Transverse colon (tissue), 4 donors: ENCODE results near the gene NANS. TPM values are rescaled to one million over a fixed set of nuclear protein-coding genes. Genes with fewer than 3 reads are reported as not detected.

Experiments
- DNase-seq: peaks from one replicate; pipeline ENCODE4 v3.0.0-alpha.2; 2019
- H3K27ac ChIP-seq, 4 donors: fragments of 200-600 bp; sonication (generic); 2 replicates each; pipeline ENCODE4 v1.5.1; 2016 to 2018; ENCODE audit warnings: inconsistent platforms in 4 of 4
- H3K27me3 ChIP-seq: fragments of 200-600 bp; sonication (generic); 2 replicates; pipeline ENCODE4 v1.5.1; 2017; ENCODE audit warnings: inconsistent platforms
- H3K36me3 ChIP-seq, 4 donors: fragments of 200-600 bp; sonication (generic); 2 replicates each; pipeline ENCODE4 v1.5.1; 2017 to 2019; ENCODE audit warnings: inconsistent platforms in 4 of 4
- H3K4me1 ChIP-seq, 4 donors: fragments of 200-600 bp; sonication (generic); 2 replicates each; pipeline ENCODE4 v1.5.1; 2017 to 2020; ENCODE audit warnings: inconsistent platforms in 4 of 4
- H3K4me3 ChIP-seq, 4 donors: fragments of 200-600 bp; sonication (generic); 1 replicate in 1 of 4; 2 replicates in 3 of 4; pipeline versions ENCODE4 v1.5.1 to v1.6.1; 2017 to 2019; ENCODE audit warnings: inconsistent platforms in 4 of 4
- H3K9me3 ChIP-seq, 2 donors: fragments of 200-600 bp; sonication (generic); 2 replicates each; pipeline ENCODE4 v1.5.1; 2017 to 2019; ENCODE audit warnings: inconsistent platforms in 2 of 2
- EP300 ChIP-seq: sonication (generic); formaldehyde crosslinking; IDR thresholded peaks from one replicate; pipeline ENCODE4 v1.6.1; 2017; ENCODE audit warnings: antibody characterized with exemption, low read depth
- POLR2A ChIP-seq: fragments of 450-650 bp; IDR thresholded peaks from one replicate; pipeline ENCODE4 v1.6.1; 2016; ENCODE audit warnings: antibody characterized with exemption, mild to moderate bottlenecking, moderate library complexity
- POLR2AphosphoS5 ChIP-seq, 3 donors: sonication (generic); formaldehyde crosslinking; IDR thresholded peaks; one replicate each; pipeline ENCODE4 v1.6.1; 2016; ENCODE audit warnings: antibody characterized with exemption in 3 of 3
- WGBS, 2 donors: methylation state at CpG; one replicate each; pipeline ENCODE4 v1.1.5; 2018; ENCODE audit warnings: low coverage in 1 of 2; 5-methylcytosine and 5-hydroxymethylcytosine counted together
- in situ Hi-C, 4 donors: fragments of 200-750 bp; cut with MboI; loops; one replicate each; pipeline versions ENCODE4 v1.15.0 to v1.15.1; 2017; ENCODE audit warnings: low sequenced_read_pairs in 3 of 4, low pct_ligation_motif_present in 1 of 4, low pct_unique_long_range_greater_than_20kb in 1 of 4
- intact Hi-C: fragments of 100-400 bp; cut with DNase I; formaldehyde crosslinking; loops from one replicate; pipeline ENCODE4 v1.15.1; 2023; ENCODE audit warnings: low total_unique reads
- total RNA-seq, 4 donors: library from RNA; depleted of rRNA; stranded (reverse); fragments of >200 nt; gene quantifications; one replicate each; pipeline ENCODE4 v1.1.0, GENCODE V29; 2016
- TF ChIP-seq, protein P1 (sequence below), 5 experiments: fragments of 200-600 bp in 3 of 5; fragments of 450-650 bp in 2 of 5; sonication (generic) in 3 of 5; IDR thresholded peaks; 1 replicate in 2 of 5; 2 replicates in 3 of 5; pipeline ENCODE4 v1.5.1; 2016 to 2017; ENCODE audit warnings: antibody characterized with exemption in 5 of 5, inconsistent platforms in 3 of 5, mild to moderate bottlenecking in 2 of 5, moderate library complexity in 1 of 5

The NANS gene
- total RNA-seq, 4 donors from 2014 or later: 86.6 to 319 (median 269) TPM

DNA sequence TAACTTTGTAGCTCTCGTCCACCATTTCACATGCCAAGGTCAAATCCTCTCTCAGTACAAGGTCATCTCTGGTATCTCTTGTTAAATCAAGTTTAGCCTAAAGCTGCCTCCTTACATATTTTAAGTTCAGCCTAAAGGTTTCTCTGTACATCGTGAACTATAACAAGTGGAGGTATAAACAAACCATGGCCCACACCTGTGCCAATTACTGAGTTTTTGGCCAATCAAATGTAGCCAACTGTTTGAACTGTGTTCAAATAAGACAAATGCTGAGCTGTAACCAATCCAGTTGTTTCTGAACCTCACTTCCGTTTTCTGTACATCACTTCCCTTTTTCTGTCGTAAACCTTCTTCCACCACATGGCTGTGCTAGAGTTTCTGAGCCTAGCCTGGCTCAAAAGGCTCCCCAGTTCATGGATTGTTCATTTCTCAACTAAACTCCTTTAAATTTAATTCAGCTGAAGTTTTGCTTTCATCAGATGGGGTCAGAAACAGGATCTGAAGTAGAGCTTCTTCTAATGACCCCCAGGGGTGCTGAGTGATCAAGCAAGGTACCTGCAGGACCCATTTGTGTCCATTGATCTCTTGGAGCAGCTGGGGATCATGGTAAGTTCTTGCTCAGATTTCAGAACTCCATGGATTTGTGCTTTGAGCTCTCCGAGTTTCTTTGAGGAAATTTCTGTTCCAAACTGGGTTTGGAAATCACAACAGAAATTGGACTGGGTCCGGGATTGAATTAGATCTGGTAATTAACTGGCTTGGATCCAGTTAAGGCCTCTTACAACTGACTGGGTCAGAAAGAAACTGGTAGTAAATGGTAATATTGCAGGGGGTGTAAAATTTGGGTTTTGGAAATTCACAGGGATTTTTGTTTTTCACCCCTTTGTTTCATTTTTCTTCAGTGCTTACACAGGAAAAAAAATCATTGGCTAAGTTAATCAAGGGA, 11.0 kb upstream of the NANS start:
- in situ Hi-C loops (loop anchor here in 1 of 4 donors (25.0 kb wide), 1 partner anchor 133 kb away; the partner anchor contains the start of gene TRMO), intact Hi-C loops (no loop called here)
- no peaks in the 10 kb centered on the region for H3K27me3 ChIP-seq
- no peaks in the 10 kb centered on the region for H3K36me3 ChIP-seq
- no peaks in the 10 kb centered on the region for H3K4me1 ChIP-seq
- 65 to 74% methylated on average over 5 to 6 of the region's 6 CpGs for WGBS, 2 donors
- TF ChIP-seq, protein P1, sequence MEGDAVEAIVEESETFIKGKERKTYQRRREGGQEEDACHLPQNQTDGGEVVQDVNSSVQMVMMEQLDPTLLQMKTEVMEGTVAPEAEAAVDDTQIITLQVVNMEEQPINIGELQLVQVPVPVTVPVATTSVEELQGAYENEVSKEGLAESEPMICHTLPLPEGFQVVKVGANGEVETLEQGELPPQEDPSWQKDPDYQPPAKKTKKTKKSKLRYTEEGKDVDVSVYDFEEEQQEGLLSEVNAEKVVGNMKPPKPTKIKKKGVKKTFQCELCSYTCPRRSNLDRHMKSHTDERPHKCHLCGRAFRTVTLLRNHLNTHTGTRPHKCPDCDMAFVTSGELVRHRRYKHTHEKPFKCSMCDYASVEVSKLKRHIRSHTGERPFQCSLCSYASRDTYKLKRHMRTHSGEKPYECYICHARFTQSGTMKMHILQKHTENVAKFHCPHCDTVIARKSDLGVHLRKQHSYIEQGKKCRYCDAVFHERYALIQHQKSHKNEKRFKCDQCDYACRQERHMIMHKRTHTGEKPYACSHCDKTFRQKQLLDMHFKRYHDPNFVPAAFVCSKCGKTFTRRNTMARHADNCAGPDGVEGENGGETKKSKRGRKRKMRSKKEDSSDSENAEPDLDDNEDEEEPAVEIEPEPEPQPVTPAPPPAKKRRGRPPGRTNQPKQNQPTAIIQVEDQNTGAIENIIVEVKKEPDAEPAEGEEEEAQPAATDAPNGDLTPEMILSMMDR (IDR thresholded peaks at IDR 0.05): no peak
- no peak for TF ChIP-seq POLR2AphosphoS5 (IDR thresholded peaks at IDR 0.05)
- H3K27ac ChIP-seq: peak overlapping the region in 2 of 4 donors; percentile 33 to 43
- no peaks in the 10 kb centered on the region for H3K9me3 ChIP-seq
- no peak for DNase-seq
- H3K4me3 ChIP-seq: no peak overlapping the region

DNA sequence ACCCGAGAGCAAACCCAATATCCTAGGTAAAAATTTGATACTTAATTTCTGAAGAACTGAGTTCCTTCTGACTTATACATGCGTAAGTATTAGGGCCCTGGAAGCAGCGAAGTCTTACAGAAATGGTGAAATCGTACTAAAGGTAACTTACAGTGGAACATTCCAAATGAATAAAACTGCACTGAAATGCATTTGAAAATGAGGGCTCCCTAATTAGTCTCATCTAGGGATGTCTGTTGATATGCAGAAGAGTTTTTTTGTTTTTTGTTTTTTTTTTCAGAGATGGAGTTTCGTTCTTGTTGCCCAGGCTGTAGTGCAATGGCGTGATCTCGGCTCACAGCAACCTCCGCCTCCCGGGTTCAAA, 10.4 kb upstream of the NANS start:
- intact Hi-C loops: no loop called here
- H3K27me3 ChIP-seq: no peaks in the 10 kb centered on the region
- H3K4me1 ChIP-seq: no peaks in the 10 kb centered on the region
- H3K9me3 ChIP-seq: no peaks in the 10 kb centered on the region
- no peak overlapping the region for H3K4me3 ChIP-seq
- H3K36me3 ChIP-seq: no peaks in the 10 kb centered on the region
- no peak for DNase-seq
- no peak overlapping the region for H3K27ac ChIP-seq
- TF ChIP-seq POLR2A: no peak
- TF ChIP-seq, protein P1 (IDR thresholded peaks at IDR 0.05): no peak
- no peak for TF ChIP-seq EP300
- TF ChIP-seq POLR2AphosphoS5 (IDR thresholded peaks at IDR 0.05): no peak
- in situ Hi-C loops: loop anchor here in 1 of 4 donors (25.0 kb wide), 1 partner anchor 134 kb away; the partner anchor contains the start of gene TRMO
- 92 to 93% methylated on average over 5 to 9 of the region's 9 CpGs for WGBS, 2 donors

DNA sequence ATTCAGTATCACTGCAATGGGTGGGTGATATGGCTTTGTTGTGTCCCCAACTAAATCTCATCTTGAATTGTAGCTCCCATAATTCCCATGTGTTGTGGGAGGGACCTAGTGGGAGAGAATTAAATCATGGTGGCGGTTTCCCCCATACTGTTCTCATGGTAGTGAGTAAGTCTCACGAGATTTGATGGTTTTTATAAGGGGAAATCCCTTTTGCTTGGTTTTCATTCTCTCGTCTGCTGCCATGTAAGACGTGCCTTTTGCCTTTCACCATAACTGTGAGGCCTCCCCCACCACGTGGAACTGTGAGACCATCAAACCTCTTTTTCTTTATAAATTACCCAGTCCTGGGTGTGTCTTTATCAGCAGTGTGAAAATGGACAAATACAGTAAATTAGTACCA, 9.5 kb upstream of the NANS start:
- no peaks in the 10 kb centered on the region for H3K36me3 ChIP-seq
- H3K27ac ChIP-seq: no peak overlapping the region
- no peaks in the 10 kb centered on the region for H3K9me3 ChIP-seq
- intact Hi-C loops (no loop called here), in situ Hi-C loops (loop anchor here in 1 of 4 donors (25.0 kb wide), 1 partner anchor 135 kb away; the partner anchor contains the start of gene TRMO)
- WGBS, 2 donors: 78 to 89% methylated on average over 3 to 5 of the region's 5 CpGs
- H3K4me3 ChIP-seq: no peak overlapping the region
- TF ChIP-seq POLR2AphosphoS5 (IDR thresholded peaks at IDR 0.05) (no peak), EP300 (no peak), POLR2A (no peak)
- TF ChIP-seq, protein P1 (IDR thresholded peaks at IDR 0.05): no peak
- H3K4me1 ChIP-seq: no peaks in the 10 kb centered on the region
- H3K27me3 ChIP-seq: no peaks in the 10 kb centered on the region
- DNase-seq: no peak

GRCh38 chr9:98049288-98050072, 7.1 kb upstream of the NANS start:
- WGBS, 2 donors: 62 to 100% methylated on average over 1 of the region's 1 CpG
- Histone ChIP-seq H3K36me3 (no peaks in the 10 kb centered on the region), H3K27me3 (no peaks in the 10 kb centered on the region), H3K27ac (no peak overlapping the region), H3K4me1 (no peaks in the 10 kb centered on the region), H3K4me3 (no peak overlapping the region), H3K9me3 (no peaks in the 10 kb centered on the region)
- TF ChIP-seq POLR2AphosphoS5 (IDR thresholded peaks at IDR 0.05): no peak
- no peak for TF ChIP-seq EP300
- no peak for TF ChIP-seq POLR2A
- TF ChIP-seq, protein P1 (IDR thresholded peaks at IDR 0.05): no peak
- intact Hi-C loops (no loop called here), in situ Hi-C loops (loop anchor here in 2 of 4 donors (25.0 kb wide), 2 partner anchors 137 to 138 kb away; partner anchors contain the start of genes CORO2A (in 1 of the 2) and TRMO (in 1 of the 2))
- DNase-seq: no peak
